GM19397 (cell line): Measurements from ENCODE around the gene CHKB.

Experiments
- ATAC-seq: cut with Tn5 transposase; IDR thresholded peaks from one replicate; pipeline ENCODE4 v1.9.1; 2021; ENCODE audit warnings: mild to moderate bottlenecking, moderate library complexity; ENCODE audit not compliant: unreplicated experiment

The CHKB gene

DNA sequence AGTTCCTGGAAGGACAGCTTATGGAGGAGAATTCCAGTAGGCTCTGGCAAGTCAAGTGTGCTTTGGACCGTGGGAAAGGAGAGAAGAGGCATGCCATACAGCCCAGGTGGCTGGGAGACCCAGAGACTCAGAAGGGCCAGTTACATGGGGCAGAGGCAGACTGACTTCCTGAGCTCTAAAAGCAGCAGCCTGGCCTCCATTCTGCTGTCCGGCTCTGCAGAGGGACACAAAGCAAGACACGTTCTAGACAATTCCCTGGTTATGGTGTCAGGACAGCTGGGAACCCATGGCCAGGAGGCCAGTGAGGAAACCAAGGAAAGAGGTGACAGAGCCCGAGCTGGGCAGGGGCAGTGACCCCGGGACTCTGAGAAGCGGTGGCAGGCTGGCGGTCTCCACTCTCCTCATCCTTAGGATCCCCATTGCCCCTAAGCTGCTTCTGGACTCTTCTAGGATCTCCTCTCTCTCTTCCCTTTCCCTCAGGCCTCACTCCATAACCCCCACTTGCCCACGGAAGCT lies 7.2 kb downstream of the CHKB start:
- no peak for ATAC-seq

DNA sequence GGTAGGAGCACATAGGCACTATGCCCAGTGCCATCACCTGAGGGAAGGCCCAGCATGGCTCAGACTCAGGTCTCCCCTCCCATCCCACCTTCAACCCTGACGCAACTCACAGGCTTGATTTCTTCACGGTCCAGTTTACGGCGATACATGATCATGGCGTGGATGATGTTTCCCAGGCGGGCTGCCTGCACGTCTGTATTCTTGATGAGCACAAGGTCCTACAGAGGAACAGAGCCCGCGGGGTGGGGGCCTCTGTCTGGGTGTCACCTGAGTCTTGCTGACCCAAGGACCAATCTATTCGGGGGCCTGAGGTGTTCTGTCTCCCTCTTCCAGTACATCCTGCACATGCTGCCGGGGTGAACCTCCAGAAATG lies 8.3 kb downstream of the CHKB start:
- ATAC-seq, result no peak

DNA sequence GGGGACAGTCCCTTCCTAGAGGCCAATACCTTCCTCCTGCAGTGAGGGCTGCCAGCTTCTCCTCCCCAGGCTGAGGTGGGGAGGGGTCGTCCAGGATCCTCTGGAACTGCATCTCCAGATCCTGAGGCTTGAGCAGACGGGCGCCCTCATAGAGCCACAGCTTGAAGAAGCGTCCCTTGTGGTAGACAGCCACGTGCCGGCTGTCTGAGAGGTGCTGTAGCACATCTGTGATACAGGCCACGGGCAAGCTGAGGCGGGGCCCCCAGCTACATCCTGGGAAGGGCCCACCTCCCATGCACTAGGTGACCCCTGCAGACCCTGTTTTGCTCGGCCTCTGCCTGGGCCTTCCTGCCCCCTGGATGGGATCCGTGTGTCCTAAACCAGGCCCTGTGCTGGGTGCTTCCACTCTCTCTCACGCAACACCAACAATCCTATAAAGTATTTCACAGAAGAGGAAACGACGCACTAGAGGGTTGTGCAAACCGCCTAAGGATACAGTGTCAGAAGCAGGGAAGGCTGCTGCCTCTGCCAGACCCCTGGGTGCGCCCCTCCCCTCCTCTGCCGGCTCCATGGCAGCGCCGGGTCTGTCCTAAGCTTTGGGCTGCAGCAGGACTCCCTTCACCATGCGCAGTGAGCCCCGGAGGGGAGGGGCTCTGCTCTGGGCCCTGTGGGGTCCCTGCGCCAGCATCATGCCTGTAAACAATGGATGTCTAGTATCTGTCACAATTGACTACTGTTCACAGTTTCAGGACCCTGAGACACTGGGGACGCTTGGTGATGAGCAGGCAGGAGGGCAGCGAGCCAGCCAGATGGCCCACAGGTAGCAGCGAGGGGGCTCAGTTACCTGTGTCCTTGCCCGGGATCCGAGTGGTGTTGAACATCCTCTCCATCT lies 8.9 kb downstream of the CHKB start:
- no peak for ATAC-seq

DNA sequence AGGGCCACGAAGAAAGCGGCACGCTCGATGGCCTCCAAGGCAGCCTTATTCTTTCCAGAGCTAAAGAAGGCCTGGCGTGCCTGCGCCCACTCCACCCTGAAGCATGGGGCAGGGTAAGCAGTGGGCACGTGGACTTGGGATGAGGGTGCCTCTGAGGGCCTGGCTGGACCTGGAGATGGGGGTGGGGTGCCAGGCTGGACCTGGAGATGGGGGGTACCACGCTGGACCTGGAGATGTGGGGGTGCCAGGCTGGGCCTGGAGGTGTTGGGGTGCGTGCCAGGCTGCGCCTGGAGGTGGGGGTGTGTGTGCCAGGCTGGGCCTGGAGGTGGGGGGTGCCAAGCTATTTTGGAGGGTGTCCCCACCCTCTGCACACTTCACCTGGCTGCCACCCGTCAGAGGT lies 9.7 kb downstream of the CHKB start:
- ATAC-seq, result no peak

DNA sequence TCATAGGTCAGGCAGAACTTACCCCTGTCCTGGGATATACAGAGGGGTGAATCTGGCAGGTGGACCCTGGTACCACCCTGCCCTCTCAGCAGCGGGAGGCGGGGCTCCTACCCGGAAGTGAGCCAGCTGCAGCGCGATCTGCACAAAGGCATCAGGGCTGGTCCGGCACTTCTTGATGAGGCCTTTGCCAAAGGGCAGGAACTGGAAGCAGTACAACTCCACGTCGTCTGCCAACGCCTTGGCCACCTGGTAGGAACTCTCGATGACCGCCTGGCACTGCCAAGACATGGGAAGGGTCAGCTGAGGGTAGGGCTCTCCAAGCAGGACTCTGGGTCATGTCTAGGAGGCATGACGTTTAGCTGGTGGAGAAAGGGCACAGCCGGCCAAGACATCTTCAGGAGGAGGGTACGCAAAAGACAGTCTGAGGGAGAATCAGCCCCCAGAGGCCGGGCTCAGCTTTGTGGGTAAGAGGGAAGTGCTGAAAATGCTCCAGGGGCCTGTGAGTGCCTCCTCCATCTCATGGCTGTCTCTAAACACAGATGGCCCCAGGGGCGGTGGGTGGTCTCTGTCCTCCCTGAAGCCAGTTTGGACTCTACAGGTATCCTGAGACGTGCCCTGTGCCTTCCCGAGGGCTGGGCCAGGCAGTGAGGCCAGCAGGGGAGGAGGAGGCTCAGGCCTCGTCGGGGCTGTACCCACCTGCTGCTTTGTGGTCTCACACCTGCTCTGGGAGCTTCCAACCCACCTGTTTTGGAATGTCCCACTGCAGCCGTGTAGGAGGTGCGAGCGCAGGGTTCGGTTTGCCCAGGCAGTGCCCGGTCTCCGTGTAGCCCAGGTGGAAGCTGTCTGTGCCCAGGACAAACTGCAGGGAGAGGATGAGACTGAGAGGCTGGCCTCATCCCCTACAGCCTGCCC lies 11.1 kb downstream of the CHKB start:
- no peak for ATAC-seq

DNA sequence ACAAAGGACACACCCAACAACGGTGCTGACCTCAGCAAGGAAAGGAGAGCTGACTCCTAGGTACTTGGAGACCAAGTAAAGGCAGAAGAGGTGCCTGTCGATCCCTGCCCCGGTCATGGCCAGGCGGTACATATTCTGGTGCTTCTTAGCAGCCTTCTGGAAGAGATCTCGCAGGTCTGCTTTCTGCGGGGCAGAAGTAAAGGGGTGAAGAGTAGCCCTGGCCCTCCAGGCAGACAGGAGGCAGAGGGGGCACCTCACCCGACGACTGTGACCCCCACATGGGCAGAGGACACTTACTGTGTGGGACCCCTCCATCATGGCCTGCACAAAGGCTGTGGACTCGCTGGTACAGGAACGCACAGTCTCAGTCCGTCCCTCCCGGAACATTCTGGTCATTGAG lies 11.8 kb downstream of the CHKB start:
- no peak for ATAC-seq

DNA sequence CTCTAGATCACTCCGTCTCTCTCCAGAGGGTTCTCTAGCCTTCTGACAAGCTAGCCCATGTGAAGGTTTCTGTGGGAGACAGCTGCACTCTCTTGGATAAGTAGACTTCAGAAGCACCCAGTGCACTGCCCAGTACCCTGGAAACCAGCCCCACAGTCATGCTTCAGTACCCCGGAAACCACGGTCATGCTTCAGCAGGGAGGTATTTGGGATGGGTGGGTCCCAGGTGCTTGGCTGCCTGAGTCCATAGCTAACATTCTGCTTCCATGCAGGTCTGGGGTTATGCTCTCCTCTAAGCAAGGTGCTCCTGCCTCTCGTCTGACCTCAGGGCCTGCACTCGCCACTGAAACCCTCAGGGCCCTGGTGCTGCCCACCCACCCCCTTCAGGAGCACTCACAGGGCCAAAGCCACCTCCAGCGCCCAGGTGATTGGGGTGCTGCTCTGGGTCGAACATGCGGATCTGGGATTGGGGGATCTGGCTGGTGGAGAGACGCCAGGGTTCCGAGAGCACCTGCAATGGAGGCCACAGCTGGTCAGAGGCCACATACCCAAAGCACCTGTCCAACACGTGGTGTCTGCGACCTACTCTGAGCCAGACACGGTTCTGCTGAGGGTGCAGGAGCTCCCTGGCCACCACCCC lies 12.6 kb downstream of the CHKB start:
- no peak for ATAC-seq

DNA sequence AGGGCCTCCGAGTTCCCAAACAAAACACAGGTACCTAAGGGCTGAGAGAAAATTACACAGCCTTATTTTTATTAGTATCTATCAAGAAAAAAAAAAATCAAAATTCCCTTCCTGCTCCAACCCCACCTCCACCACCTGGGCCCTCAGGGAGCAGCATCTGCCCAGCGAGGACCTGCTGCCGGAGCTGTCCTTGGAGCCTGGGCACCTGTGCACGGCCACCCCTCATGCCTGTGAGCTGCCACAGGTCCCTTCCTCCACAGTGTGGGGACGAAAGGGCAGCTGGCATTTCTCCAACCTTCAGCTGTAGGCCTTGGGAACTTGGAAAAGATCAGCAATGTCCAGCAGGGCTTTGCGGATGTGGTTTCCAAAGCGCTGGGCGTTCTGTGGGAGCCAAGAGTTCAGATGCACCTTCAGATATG lies 13.6 kb downstream of the CHKB start:
- ATAC-seq, result no peak

DNA sequence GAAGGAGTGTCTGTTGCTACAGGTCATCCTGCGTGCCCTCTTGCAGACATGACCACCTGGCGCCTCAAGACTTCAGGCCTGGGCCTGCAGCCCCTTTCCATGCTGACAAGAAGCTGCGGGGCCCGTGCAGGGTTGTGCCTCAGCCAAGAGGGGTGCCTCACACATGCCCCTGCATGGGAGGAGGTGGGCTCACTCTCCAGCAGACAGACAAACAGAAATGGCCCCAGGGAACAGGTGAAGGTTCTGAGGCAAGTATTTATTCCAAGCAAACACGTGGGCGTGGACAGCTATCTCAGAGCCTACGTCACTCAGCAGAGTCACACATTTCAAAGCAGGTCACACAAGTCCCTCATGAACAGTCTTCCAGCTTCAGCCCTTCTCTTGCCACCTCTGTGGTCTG lies 14.0 kb downstream of the CHKB start:
- no peak for ATAC-seq

DNA sequence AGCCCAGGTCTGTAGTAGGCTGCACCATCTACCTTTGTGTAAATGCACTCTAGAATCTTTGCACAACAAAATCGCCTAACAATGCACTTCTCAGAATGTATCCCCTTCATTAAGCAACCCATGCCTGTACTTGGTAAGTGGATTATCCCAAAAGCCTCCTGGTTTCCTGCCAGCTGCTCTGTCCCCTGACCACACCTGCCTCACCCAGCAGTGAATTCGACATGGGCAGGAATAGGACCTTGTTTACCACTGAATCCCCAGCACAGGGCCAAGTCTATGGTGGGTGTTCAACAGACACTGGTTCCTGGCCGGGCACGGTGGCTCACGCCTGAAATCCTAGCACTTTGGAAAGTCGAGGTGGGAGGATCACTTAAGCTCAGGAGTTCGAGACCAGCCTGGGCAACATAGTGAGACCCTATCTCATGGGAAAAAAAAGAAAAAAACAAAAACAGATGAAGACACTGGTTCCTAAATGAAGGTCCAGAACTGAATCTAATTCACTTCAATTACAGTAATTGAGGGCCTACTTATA lies 14.9 kb downstream of the CHKB start:
- no peak for ATAC-seq

DNA sequence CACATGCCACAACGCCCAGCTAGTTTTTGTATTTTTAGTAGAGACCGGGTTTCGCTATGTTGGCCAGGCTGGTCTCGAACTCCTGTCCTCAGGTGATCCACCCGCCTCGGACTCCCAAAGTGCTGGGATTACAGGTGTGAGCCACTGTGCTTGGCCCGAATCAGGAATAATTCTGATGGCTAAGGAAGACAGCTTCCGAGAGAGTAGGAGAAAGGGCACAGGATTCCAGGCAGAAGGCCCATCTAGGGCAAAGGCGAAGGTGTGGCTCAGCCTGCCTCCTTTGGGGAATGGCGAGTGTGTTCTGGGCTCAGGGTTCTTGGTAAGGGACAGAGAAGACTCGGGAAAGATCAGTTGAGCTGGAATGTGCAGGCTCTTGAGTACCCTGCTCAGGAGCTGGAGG lies 18.4 kb downstream of the CHKB start:
- ATAC-seq, result no peak

DNA sequence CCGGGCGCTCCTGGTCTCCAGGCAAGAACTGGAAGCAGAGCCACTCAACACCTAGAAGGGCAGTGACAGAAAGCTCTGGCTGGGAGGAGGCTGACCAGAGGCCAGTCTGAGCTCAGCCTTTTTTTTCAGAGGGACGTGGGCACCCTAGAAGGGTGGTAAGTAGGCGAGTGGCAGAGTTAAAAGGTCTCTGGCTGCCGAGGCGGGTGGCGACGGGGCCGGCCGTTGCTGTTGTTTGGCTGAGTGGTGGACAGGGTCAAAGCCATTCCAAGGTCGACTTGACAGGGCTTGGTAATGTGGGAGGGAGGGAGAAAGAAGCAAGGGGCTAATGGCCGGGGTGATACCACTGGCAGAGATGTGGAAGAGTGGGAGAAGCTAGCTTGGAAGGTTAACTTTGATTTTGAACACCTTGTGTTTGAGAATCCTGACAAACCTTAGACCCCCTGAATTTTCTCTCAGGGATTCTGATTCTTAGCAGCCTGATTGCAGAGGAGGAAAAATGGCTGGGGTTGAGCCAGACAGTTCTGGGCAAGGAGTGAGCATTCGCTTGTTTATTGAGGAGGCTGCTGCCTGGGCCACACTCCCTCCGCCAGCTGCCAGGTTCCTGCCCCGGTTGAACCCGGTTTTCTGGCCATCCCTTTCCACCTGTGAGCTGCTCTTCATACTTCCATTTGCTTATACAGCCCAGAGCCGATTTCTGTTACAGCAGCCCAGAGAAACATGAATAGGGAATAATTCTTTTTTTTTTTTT lies 19.1 kb downstream of the CHKB start:
- ATAC-seq, result no peak

DNA sequence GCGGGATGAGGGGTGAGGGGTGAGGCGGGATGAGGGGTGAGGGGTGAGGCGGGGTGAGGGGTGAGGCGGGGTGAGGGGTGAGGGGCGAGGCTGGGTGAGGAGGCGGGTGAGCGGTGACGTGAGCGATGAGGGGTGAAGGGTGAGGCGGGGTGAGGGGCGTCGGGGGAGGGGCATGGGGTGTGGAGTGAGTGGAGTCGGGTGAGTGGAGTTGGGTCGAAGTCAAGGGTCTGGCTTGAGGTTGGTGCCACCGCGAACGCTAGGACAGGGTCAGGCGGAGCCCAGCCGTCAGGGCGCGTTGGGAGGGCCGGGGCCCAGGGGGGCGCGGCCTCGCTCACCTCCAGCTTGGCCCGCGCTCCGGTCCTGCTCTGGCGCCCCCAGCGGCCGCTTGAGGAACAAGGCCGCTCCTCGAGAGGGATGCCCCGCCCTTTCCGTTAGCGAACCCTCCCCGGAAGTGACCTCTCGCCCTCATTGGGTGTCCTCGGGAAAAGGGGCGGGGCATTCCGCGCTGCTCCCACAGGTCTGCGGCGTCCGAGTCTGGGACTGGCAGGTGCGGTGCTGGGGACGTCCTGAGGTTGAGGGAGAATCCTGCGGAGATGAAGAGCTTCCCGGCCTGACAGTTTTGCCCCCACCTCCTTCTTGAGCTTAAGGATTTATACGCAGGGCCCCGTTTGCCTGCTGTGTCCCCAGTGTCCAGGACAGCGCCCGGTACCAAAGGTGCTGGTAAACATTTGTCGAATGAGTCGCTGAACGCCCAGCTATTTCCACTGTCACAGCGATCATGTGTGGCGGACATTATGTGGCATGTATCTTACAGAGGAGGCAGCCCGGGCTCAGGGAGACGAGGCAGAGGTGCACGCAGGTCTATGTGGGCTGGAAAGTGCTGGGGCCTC lies 19.9 kb downstream of the CHKB start, which contains the start of gene SYCE3:
Gene SYCE3 (minus strand): TSS at position 397 of the 890 bp plus-strand sequence. CDS start 6,514 bp downstream, outside the sequence.
- peak; percentile 90 for ATAC-seq

DNA sequence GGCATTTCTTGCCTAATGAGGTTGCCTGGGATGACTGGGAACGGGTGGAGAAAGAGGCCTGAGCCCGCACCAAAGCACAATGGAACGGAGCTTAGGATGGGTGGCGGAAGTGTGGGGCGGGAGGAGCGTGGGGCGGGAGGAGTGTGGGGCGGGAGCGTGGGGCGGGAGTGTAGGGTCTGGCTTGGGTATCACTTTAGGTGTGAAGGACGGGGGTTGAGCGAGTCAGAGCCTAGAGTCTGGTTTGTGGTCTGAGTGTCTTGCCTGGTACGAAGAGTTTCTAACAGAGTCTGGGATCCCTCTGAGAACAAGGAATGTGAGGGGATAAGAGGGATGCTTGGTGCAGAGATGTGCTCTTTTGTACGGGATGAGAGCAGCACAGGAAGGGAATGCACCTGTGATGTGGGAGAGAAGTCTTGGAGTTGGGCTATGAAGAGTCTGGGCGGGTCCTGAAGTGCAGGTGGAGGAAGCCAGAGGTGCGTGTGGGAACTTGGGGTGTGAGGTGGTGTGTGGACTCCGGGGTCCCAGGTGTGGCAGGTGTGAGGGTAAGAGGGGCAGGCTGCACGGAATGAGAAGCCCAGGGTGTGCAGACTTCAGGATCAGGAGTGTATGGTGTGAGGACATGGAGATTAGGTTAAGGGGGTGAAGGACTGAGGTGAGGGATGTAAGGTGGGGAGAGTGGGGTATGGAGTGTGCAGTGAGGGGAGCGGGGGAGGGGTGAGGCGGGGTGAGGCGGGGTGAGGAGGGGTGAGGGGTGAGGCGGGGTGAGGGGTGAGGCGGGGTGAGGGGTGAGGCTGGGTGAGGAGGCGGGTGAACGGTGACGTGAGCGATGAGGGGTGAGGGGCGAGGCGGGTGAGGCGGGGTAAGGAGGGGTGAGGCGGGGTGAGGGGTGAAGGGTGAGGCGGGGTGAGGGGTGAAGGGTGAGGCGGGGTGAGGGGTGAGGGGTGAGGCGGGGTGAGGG lies 21.0 kb downstream of the CHKB start:
- ATAC-seq, result no peak

DNA sequence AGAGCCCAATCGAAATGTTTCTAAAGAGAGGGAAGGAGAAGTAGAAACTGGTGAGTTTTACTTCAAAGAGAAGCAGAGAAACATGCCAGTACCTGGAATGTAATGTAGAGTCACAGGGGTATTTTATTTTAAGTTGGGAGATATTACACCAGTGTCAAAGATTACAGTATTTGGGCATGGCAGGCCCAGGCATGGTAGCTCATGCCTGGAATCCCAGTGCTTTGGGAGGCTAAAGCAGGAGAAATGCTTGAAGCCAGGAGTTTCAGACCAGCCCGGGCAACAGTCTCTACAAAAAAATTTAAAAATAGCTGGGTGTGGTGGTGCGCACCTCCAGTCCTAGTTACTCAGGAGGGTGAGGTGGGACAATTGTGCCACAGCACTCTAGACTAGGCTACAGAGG lies 22.6 kb downstream of the CHKB start:
- no peak for ATAC-seq

DNA sequence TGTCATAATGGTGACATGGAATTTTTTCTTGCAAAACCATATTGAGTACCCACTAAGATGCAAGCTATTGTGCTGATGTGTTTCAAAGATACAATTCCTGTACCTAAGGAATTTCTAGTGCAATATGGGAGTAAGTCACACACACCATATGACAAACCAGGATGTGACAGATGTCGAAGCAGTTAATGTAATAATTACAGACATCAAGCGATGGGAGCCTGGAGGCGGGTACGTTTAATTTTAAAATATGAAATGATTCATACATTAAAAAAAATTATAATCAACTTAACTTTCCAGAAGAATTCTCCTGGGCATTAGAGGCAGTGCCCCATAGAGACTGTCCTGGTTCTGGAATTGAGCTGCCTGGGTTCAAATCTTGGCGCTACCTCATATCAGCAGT lies 25.9 kb downstream of the CHKB start:
- no peak for ATAC-seq

DNA sequence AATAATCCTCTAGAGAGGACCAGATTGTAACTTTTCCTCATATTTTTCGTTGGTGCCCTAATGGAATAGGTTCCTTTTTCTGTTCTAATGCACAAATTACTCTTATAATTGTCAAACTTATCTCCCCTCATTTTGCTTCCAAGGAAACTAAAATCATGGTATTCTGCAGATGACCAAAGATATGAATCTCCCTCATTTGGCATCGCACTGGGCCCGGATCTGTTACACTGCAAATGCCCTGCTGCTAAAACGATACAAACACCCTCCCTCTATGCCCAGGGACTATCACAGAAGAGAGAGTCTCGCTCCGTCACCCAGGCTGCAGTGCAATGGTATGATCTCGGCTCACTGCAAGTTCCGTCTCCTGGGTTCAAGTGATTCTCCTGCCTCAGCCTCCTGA lies 29.3 kb downstream of the CHKB start:
- no peak for ATAC-seq

DNA sequence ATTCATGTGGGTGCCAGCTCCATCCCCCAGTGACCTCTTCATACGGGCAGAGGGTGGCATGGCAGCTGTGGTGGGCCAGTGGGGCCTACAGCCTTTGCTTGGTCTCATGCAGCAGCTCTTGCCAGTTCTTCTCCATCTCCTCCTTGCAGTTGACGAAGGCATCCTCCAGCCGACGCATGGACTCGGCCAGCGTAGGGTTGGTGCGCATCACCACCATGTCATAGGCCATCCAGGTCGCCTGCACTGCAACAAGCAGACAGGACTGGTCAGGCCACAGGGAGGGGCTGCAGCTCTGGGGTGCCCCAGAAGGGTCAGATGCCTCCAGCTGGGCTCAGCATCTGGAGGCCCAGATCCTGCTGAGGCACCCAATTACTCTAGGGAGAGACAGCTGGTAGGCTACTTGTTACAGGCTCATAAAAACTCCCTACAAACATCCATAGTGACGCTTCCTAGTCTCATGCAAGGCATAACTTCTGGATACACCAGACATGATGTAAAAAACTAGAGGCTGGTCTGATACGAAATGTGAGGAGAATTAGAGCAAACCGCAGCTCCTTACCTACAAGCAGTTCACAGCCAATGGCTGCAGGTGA lies 31.4 kb downstream of the CHKB start:
- no peak for ATAC-seq
